Naive thymus-derived CD8-positive, alpha-beta T cell (primary cell): ENCODE results near the gene ADH1B. TPM values are rescaled to one million over a fixed set of nuclear protein-coding genes. Genes with fewer than 3 reads are reported as not detected.

Experiments
- ATAC-seq, 2 donors: fragments of 150-1000 bp; cut with Tn5 transposase in 1 of 2; sonication (Bioruptor Pico), chemical (Tn5 transposase) in 1 of 2; 1 replicate in 1 of 2; 2 replicates in 1 of 2; pipeline ENCODE4 v1.10.0; 2021; ENCODE audit warnings: mild to moderate bottlenecking in 2 of 2, moderate library complexity in 2 of 2
- POLR2A ChIA-PET: fragments of 350-600 bp; sonication (Branson Sonifier 250); formaldehyde crosslinking; loops from one replicate; lab custom pipeline; 2021; ENCODE audit warnings: antibody characterized with exemption; lab: Charles Lee
- DNase-seq, 10 donors: peaks; one replicate each; pipeline versions ENCODE4 v3.0.0 to v3.0.0-alpha.2; 2020 to 2022
- H3K27ac Mint-ChIP-seq, 10 donors: one replicate each; pipeline ENCODE4 v1.8.0; 2020 to 2022; ENCODE audit warnings: mild to moderate bottlenecking in 10 of 10, mixed read lengths in 10 of 10, moderate library complexity in 4 of 10, inconsistent platforms in 1 of 10
- H3K27me3 Mint-ChIP-seq, 5 donors: one replicate each; pipeline ENCODE4 v1.8.0; 2021 to 2022; ENCODE audit warnings: mixed read lengths in 5 of 5
- H3K36me3 Mint-ChIP-seq, 3 donors: one replicate each; pipeline ENCODE4 v1.8.0; 2020 to 2022; ENCODE audit warnings: mixed read lengths in 3 of 3, mild to moderate bottlenecking in 2 of 3, inconsistent platforms in 1 of 3
- H3K4me1 Mint-ChIP-seq, 4 donors: one replicate each; pipeline ENCODE4 v1.8.0; 2021 to 2022; ENCODE audit warnings: mixed read lengths in 4 of 4
- H3K4me3 Mint-ChIP-seq, 10 donors: one replicate each; pipeline ENCODE4 v1.8.0; 2020 to 2022; ENCODE audit warnings: mild to moderate bottlenecking in 10 of 10, mixed read lengths in 10 of 10, moderate library complexity in 6 of 10, inconsistent platforms in 1 of 10
- H3K9me3 Mint-ChIP-seq, 9 donors: one replicate each; pipeline ENCODE4 v1.8.0; 2020 to 2022; ENCODE audit warnings: mixed read lengths in 9 of 9, mild to moderate bottlenecking in 3 of 9, inconsistent platforms in 1 of 9, moderate library complexity in 1 of 9
- polyA plus RNA-seq, 3 donors: library from polyadenylated mRNA; unstranded; fragments of 300-500 nt; fragmentation: Illumina TruSeq; gene quantifications; one replicate each; pipeline ENCODE4 v1.2.3, GENCODE V29; 2021
- total RNA-seq, 8 experiments: library from RNA in 2 of 8; stranded (reverse) in 2 of 8; gene quantifications; one replicate each; pipeline ENCODE4 v1.2.3 and lab custom pipeline; 2021 to 2026

The ADH1B gene
- total and polyA plus RNA-seq, 5 experiments from 2014 or later: not detected

GRCh38 chr4:99315839-99316238 is 5.4 kb downstream of the ADH1B start:
- no peaks in the 10 kb centered on the region for H3K36me3 Mint-ChIP-seq
- H3K27me3 Mint-ChIP-seq: peaks cover 1 to 12% (median 7%) of the 10 kb centered on the region in 5 donors
- H3K4me1 Mint-ChIP-seq: no peaks in the 10 kb centered on the region
- POLR2A ChIA-PET: no interaction called here
- no peak overlapping the region for H3K4me3 Mint-ChIP-seq
- DNase-seq (no peak), ATAC-seq (no peak)
- no peak overlapping the region for H3K27ac Mint-ChIP-seq
- H3K9me3 Mint-ChIP-seq: no peaks in the 10 kb centered on the region

DNA sequence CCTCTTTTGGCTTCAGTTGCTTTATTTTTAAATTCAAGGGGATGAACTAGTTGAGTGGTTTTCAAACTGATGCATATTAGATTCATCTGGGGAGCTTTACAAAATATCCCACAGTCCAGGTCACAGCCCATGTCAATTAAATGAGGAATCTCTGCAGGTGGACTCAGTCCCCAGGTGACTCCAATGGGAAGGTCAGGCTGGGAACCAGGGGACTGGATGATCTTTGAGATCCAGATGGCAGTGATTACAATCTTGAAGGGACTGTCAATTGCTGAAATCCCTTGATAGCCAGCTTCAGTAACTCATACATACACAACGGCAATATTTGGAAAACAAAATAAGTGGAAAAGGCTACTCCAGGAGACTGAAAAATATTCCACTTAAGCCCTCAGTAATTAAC is 7.0 kb downstream of the ADH1B start:
- POLR2A ChIA-PET: no interaction called here
- H3K27ac Mint-ChIP-seq: no peak overlapping the region

DNA sequence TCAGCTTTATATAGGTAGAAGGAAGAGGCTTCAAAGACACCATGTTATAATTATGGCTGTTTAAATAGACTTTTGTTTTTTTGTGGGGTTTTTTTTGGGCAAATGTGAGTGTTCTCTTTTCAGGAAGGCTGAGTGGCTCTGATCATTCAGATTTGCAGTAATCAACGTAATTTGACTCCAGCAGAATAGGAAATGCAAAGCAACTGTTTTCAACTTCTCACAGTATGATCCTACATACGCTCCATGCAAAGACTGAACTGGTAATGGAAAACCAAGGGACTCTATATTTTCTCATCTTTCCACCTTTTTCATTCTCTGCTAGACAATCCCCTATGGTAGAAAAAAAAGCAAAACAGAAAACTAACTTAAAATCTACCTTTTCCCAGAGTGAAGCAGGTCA is 10.8 kb downstream of the ADH1B start:
- no peaks in the 10 kb centered on the region for H3K36me3 Mint-ChIP-seq
- H3K27ac Mint-ChIP-seq: no peak overlapping the region
- no peaks in the 10 kb centered on the region for H3K9me3 Mint-ChIP-seq
- no peak overlapping the region for H3K4me3 Mint-ChIP-seq
- no peaks in the 10 kb centered on the region for H3K4me1 Mint-ChIP-seq
- DNase-seq (no peak), ATAC-seq (no peak)
- peaks cover 3 to 10% (median 6%) of the 10 kb centered on the region in 5 donors for H3K27me3 Mint-ChIP-seq
- POLR2A ChIA-PET: no interaction called here

More for the DNA sequence above, 7.0 kb downstream of the ADH1B start:
- Mint-ChIP-seq H3K9me3 (no peaks in the 10 kb centered on the region), H3K4me1 (no peaks in the 10 kb centered on the region), H3K36me3 (no peaks in the 10 kb centered on the region), H3K4me3 (no peak overlapping the region), H3K27me3 (peaks cover 0 to 17% (median 6%) of the 10 kb centered on the region in 5 donors)
- DNase-seq: no peak
- no peak for ATAC-seq

DNA sequence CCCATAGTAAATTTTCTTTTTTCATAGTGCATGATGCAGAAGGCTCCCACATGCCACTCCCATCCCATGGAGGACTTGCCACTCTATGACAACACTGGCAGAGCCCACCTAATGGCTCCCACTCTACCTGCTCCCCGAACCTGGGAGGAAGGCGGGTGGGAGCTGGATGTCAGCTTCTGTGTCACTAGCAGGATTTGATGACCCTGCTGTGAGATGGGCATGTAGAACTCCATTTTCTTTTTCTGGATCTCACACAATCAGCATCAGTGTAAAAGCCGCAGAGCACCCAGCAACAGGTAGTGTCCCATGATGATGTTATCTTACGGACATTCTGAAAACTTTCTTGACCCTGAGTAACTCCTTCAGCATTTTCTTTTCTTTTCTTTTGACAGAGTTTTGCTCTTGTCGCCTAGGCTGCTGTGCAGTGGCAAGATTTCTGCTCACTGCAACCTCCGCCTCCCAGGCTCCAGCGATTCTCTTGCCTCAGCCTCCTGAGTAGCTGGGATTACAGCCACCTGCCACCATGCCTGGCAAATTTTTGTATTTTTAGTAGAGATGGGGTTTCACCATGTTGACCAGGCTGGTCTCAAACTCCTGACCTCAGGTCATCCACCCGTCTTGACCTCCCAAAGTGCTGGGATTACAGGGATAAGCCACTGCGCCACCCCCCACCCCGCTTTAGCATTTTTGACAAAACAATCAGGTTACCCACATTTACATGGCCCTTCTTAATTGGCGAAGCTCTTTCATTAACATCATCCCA is 15.4 kb downstream of the ADH1B start:
- Mint-ChIP-seq H3K27me3 (peaks cover 3 to 10% (median 4%) of the 10 kb centered on the region in 5 donors), H3K9me3 (peaks cover 0 to 20% (median 8%) of the 10 kb centered on the region in 9 donors), H3K36me3 (peaks cover 0 to 4% (median 0%) of the 10 kb centered on the region in 3 donors), H3K4me3 (peak overlapping the region in 1 of 10 donors; percentile 45), H3K4me1 (no peaks in the 10 kb centered on the region), H3K27ac (no peak overlapping the region)
- DNase-seq (no peak), ATAC-seq (no peak)
- POLR2A ChIA-PET: no interaction called here

DNA sequence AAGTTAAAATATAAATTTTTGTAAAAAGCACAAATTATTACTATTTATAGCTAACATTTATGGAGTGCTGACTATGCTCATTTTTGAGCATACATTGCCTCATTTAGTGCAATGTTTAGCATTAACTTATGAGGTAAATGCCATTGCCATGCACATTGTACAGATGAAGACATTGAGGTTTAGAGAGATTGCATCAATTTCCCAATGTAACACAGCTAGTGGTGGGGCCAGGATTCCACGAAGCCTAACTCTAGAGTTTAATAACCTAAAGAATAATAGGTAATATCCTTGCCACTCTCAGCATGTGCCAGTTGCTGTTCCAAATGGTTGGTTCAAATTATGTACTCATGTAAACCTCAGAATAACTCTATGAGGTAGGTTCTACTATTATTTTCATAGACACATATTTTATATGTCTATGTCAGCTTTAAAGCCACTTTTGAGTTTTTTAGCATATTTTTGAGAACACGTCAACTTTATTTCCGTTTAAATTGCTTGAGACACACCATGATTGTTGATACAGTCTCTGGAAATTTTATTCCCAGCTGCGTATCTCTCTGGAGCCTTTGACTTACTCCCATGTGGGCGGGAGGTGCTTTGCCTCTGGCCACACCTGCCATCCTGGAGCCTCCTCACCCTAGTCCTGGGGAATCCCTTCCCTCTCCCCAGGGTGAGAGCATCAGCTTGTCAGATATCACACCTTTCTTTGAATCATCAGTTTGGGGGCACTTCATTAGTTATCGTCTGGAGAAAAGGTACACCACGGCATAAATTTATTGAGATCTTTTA is 19.6 kb downstream of the ADH1B start:
- Mint-ChIP-seq H3K36me3 (peaks cover 0 to 4% (median 3%) of the 10 kb centered on the region in 3 donors), H3K4me1 (no peaks in the 10 kb centered on the region), H3K9me3 (peaks cover 3 to 49% (median 28%) of the 10 kb centered on the region in 9 donors), H3K4me3 (no peak overlapping the region), H3K27ac (no peak overlapping the region), H3K27me3 (peaks cover 0 to 3% (median 0%) of the 10 kb centered on the region in 5 donors)
- POLR2A ChIA-PET: no interaction called here
- ATAC-seq (no peak), DNase-seq (no peak)

GRCh38 chr4:99300934-99301333 is 20.3 kb downstream of the ADH1B start:
- peaks cover 3 to 55% (median 33%) of the 10 kb centered on the region in 9 donors for H3K9me3 Mint-ChIP-seq
- H3K36me3 Mint-ChIP-seq: peaks cover 0 to 10% (median 3%) of the 10 kb centered on the region in 3 donors
- ATAC-seq (no peak), DNase-seq (no peak)
- peaks cover 0 to 3% (median 0%) of the 10 kb centered on the region in 5 donors for H3K27me3 Mint-ChIP-seq
- H3K4me1 Mint-ChIP-seq: no peaks in the 10 kb centered on the region
- H3K4me3 Mint-ChIP-seq: no peak overlapping the region
- no peak overlapping the region for H3K27ac Mint-ChIP-seq
- POLR2A ChIA-PET: no interaction called here

DNA sequence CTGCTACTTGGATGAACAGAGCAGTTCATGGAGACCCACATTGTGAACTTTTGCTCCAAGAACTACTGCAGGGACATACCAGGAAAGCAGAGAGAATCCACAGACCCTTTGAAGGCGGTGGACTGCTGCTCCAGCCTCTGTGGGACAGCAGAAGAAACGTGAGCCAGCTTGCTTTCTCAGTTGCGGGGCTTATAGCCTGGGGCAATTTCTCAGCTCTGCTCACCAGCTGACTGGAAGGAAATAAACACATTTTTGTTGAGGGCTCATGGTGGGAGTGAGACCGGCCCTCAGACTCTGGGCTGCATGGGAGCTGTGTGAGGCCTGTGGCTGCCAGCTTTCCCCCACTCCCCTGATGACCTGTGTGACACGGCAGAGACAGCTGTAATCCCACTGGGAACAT is 27.8 kb downstream of the ADH1B start:
- Mint-ChIP-seq H3K27me3 (peaks cover 0 to 25% (median 6%) of the 10 kb centered on the region in 5 donors), H3K4me1 (no peaks in the 10 kb centered on the region), H3K27ac (no peak overlapping the region), H3K4me3 (no peak overlapping the region), H3K36me3 (peaks cover 3 to 30% (median 14%) of the 10 kb centered on the region in 3 donors), H3K9me3 (peaks cover 7 to 56% (median 31%) of the 10 kb centered on the region in 9 donors)
- DNase-seq (no peak), ATAC-seq (no peak)
- POLR2A ChIA-PET: no interaction called here

- POLR2A ChIA-PET: no interaction called here
- DNase-seq: no peak
- Mint-ChIP-seq H3K4me1 (no peaks in the 10 kb centered on the region), H3K9me3 (peaks cover 3 to 34% (median 19%) of the 10 kb centered on the region in 9 donors), H3K4me3 (no peak within 1 kb of the TSS), H3K36me3 (peaks cover 3 to 26% (median 14%) of the 10 kb centered on the region in 3 donors), H3K27me3 (peaks cover 0 to 25% (median 5%) of the 10 kb centered on the region in 5 donors), H3K27ac (no peak within 1 kb of the TSS)
- ATAC-seq: no peak
Measured at GRCh38 chr4:99290848-99291786, 30.1 kb downstream of the ADH1B start, which contains the start of gene ADH1A. TSS of gene ADH1A (minus strand) at chr4:99290985. CDS start at chr4:99290914, 71 bp downstream.

- DNase-seq (no peak), ATAC-seq (no peak)
- Mint-ChIP-seq H3K27me3 (peaks cover 0 to under 1% (median 0%) of the 10 kb centered on the region in 5 donors), H3K36me3 (no peaks in the 10 kb centered on the region), H3K9me3 (no peaks in the 10 kb centered on the region), H3K4me3 (no peak overlapping the region), H3K4me1 (no peaks in the 10 kb centered on the region), H3K27ac (no peak overlapping the region)
- POLR2A ChIA-PET: no interaction called here
Measured at GRCh38 chr4:99285387-99285786, 35.8 kb downstream of the ADH1B start.

- peaks cover 0 to 9% (median 0%) of the 10 kb centered on the region in 5 donors for H3K27me3 Mint-ChIP-seq
- H3K4me1 Mint-ChIP-seq: no peaks in the 10 kb centered on the region
- H3K27ac Mint-ChIP-seq: no peak overlapping the region
- POLR2A ChIA-PET: no interaction called here
- no peak overlapping the region for H3K4me3 Mint-ChIP-seq
- DNase-seq: no peak
- no peaks in the 10 kb centered on the region for H3K36me3 Mint-ChIP-seq
- H3K9me3 Mint-ChIP-seq: no peaks in the 10 kb centered on the region
- no peak for ATAC-seq
Measured at GRCh38 chr4:99282731-99283130, 38.5 kb downstream of the ADH1B start.

- DNase-seq (no peak), ATAC-seq (no peak)
- Mint-ChIP-seq H3K27me3 (peaks cover 0 to 9% (median 0%) of the 10 kb centered on the region in 5 donors), H3K36me3 (no peaks in the 10 kb centered on the region), H3K9me3 (no peaks in the 10 kb centered on the region), H3K27ac (no peak overlapping the region), H3K4me1 (no peaks in the 10 kb centered on the region), H3K4me3 (no peak overlapping the region)
- POLR2A ChIA-PET: no interaction called here
Measured at GRCh38 chr4:99281261-99281660, 39.9 kb downstream of the ADH1B start.

- Mint-ChIP-seq H3K4me1 (no peaks in the 10 kb centered on the region), H3K4me3 (no peak overlapping the region), H3K27me3 (peaks cover 0 to 9% (median 0%) of the 10 kb centered on the region in 5 donors), H3K36me3 (peaks cover 0 to 5% (median 3%) of the 10 kb centered on the region in 3 donors), H3K9me3 (peaks cover 0 to 3% (median 0%) of the 10 kb centered on the region in 9 donors), H3K27ac (no peak overlapping the region)
- no peak for DNase-seq
- POLR2A ChIA-PET: no interaction called here
- no peak for ATAC-seq
Measured at GRCh38 chr4:99276417-99276816, 44.8 kb downstream of the ADH1B start.
